ENCODE data around the gene CSH1.
"Not testable (repeated sequence)": the region's sequence is repeated elsewhere in the genome, so short reads cannot be mapped to it uniquely, and the experiment has no call there.

The CSH1 gene

DNA sequence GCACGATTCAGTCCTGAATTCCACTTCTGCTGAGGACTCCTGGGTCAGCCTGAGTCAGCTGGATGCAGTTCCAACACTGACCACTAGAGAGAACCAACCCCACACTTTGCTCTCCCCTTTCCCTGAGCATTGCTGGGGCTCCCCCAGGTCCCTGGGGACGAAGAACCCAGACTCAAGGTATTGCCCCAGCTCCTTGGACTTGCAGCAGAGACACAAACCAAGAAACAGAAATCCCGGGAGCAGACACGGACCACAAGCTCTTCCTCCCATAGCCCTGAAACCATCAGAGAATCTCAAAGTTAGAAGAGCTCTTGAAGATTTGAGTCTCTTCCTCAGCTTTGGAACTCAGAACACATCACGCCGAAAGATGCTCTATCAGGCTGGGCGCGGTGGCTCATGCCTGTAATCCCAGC, 22.9 kb upstream of the CSH1 start:
- no peak overlapping the region for H3K9ac ChIP-seq (ENCODE audit: insufficient read length)
- no peaks in the 10 kb centered on the region for H3K9me3 ChIP-seq (ENCODE audit: low read depth, low read length)
- no peak overlapping the region for H3K27ac ChIP-seq
- peak; percentile 3 for DNase-seq (ENCODE audit: low read depth, low spot score)
- TF ChIP-seq POLR2AphosphoS5 (IDR thresholded peaks at IDR 0.05; ENCODE audit: borderline replicate concordance, low read depth, low read length) (no peak), EZH2 (IDR thresholded peaks at IDR 0.05) (no peak), FOXP2 (optimal IDR thresholded peaks at IDR 0.05; ENCODE audit: control extremely low read depth, extremely low read length, insufficient read depth) (no peak)
- H3K36me3 ChIP-seq (ENCODE audit: insufficient read depth, low read length) = no peaks in the 10 kb centered on the region
- no peak overlapping the region for H3K4me3 ChIP-seq

DNA sequence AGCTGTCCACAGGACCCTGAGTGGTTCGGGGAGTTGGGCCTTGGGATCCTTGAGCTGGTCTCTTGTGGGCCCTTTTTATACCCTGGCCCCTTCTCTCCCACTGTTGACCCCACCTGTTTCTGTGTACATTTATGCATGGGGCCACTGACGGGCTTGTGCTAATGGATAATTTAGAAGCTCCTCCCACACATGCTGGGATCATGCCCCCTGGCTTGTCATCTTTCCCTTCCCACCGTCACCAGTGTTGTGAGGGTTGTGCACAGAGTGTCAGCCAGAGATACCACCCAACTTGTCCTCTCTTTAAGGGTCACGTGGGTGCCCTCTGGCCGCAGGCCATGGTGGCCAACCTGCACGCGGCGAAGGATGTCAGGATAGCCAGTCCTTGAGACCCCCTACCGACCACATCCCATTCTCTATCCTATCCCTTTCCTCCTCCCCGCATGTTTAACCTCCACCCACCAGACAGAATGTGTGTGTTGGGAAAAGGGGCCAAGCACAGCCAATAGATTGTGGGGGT, 22.5 kb upstream of the CSH1 start, which contains the start of gene GH1:
GH1 (minus strand) TSS at position 51 of the 517 bp plus-strand sequence. CDS start 63 bp downstream, outside the sequence.
- H3K9ac ChIP-seq (ENCODE audit: insufficient read length); H3K4me3 ChIP-seq; DNase-seq (ENCODE audit: low read depth, low spot score); H3K36me3 ChIP-seq (ENCODE audit: insufficient read depth, low read length); H3K27ac ChIP-seq; H3K9me3 ChIP-seq (ENCODE audit: low read depth, low read length): not testable (repeated sequence)

DNA sequence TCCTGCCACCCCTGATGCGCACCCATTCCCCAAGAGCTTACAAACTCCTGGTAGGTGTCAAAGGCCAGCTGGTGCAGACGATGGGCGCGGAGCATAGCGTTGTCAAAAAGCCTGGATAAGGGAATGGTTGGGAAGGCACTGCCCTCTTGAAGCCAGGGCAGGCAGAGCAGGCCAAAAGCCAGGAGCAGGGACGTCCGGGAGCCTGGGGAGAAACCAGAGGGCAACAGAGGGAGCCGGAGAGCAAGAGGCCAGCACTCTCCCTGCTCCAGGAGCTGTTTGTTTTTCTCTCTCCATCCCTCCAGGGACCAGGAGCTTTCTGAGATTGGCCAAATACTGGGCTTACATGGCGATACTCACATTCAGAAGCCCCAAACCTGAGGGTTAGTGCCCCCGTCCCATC, 21.9 kb upstream of the CSH1 start:
- no peaks in the 10 kb centered on the region for H3K9me3 ChIP-seq (ENCODE audit: low read depth, low read length)
- no peak for TF ChIP-seq POLR2AphosphoS5 (IDR thresholded peaks at IDR 0.05; ENCODE audit: borderline replicate concordance, low read depth, low read length)
- no peak for TF ChIP-seq EZH2 (IDR thresholded peaks at IDR 0.05)
- TF ChIP-seq FOXP2 (optimal IDR thresholded peaks at IDR 0.05; ENCODE audit: control extremely low read depth, extremely low read length, insufficient read depth) = no peak
- H3K36me3 ChIP-seq (ENCODE audit: insufficient read depth, low read length) = no peaks in the 10 kb centered on the region
- H3K27ac ChIP-seq = no peak overlapping the region
- H3K4me3 ChIP-seq = no peak overlapping the region
- DNase-seq (ENCODE audit: low read depth, low spot score) = no peak
- H3K9ac ChIP-seq (ENCODE audit: insufficient read length) = no peak overlapping the region

DNA sequence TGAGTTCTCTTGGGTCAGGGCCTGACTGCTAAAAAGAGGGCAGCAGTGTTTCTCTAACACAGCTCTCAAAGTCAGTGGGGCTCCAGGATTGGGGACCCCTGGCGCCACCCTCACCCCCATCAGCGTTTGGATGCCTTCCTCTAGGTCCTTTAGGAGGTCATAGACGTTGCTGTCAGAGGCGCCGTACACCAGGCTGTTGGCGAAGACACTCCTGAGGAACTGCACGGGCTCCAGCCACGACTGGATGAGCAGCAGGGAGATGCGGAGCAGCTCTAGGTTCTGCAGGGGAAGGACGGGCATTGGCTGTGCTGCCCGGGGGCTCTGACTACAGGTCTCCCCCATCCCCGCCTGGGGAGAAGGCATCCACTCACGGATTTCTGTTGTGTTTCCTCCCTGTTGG, 21.3 kb upstream of the CSH1 start:
- no peak overlapping the region for H3K9ac ChIP-seq (ENCODE audit: insufficient read length)
- H3K4me3 ChIP-seq = no peak overlapping the region
- no peaks in the 10 kb centered on the region for H3K36me3 ChIP-seq (ENCODE audit: insufficient read depth, low read length)
- no peak for TF ChIP-seq EZH2 (IDR thresholded peaks at IDR 0.05)
- TF ChIP-seq POLR2AphosphoS5 (IDR thresholded peaks at IDR 0.05; ENCODE audit: borderline replicate concordance, low read depth, low read length) = no peak
- TF ChIP-seq FOXP2 (optimal IDR thresholded peaks at IDR 0.05; ENCODE audit: control extremely low read depth, extremely low read length, insufficient read depth) = no peak
- no peak for DNase-seq (ENCODE audit: low read depth, low spot score)
- H3K27ac ChIP-seq = no peak overlapping the region
- H3K9me3 ChIP-seq (ENCODE audit: low read depth, low read length) = no peaks in the 10 kb centered on the region

DNA sequence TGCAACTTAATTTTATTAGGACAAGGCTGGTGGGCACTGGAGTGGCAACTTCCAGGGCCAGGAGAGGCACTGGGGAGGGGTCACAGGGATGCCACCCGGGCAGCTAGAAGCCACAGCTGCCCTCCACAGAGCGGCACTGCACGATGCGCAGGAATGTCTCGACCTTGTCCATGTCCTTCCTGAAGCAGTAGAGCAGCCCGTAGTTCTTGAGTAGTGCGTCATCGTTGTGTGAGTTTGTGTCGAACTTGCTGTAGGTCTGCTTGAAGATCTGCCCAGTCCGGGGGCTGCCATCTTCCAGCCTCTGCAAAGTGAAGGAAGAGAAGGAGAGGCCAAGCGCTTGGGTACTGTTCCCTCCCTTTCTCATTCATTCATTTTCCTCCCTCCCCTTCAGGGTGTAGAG, 20.8 kb upstream of the CSH1 start:
- H3K9ac ChIP-seq (ENCODE audit: insufficient read length); H3K4me3 ChIP-seq; H3K36me3 ChIP-seq (ENCODE audit: insufficient read depth, low read length); H3K9me3 ChIP-seq (ENCODE audit: low read depth, low read length); DNase-seq (ENCODE audit: low read depth, low spot score); H3K27ac ChIP-seq: not testable (repeated sequence)

DNA sequence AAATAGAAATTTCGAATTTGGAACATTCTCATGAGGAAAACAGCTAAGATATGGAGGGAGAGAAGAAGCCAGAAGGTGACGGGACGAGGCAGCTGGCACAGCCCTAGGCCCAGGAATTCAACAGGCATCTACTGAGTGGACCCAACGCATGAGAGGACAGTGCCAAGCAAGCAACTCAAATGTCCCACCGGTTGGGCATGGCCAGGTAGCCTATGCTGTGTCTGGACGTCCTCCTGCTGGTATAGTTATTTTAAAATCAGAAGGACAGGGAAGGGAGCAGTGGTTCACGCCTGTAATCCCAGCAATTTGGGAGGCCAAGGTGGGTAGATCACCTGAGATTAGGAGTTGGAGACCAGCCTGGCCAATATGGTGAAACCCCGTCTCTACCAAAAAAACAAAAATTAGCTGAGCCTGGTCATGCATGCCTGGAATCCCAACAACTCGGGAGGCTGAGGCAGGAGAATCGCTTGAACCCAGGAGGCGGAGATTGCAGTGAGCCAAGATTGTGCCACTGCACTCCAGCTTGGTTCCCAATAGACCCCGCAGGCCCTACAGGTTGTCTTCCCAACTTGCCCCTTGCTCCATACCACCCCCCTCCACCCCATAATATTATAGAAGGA, 20.3 kb upstream of the CSH1 start:
- H3K27ac ChIP-seq = no peak overlapping the region

DNA sequence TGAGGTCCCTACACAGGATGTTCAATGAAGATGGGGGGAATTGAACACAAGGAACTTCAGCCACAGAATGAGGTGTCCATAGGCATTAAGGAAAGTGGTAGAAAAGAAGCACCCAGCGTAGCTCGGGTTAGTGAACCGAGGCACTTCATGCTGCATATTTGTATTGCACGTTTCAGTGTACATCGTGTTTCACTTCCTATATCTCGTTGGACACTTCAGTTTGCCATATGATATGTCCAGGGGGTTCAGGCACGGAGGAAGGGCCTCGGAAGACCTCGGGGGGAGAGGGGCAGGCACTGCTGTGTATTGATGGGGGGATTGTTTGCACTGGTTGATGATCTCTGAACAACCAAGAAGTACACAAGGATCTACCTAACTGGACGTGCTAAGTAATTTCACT, 19.4 kb upstream of the CSH1 start:
- H3K36me3 ChIP-seq (ENCODE audit: insufficient read depth, low read length); DNase-seq (ENCODE audit: low read depth, low spot score); H3K27ac ChIP-seq; H3K4me3 ChIP-seq; H3K9me3 ChIP-seq (ENCODE audit: low read depth, low read length); H3K9ac ChIP-seq (ENCODE audit: insufficient read length): not testable (repeated sequence)

More for the DNA sequence above, 20.3 kb upstream of the CSH1 start:
- DNase-seq (ENCODE audit: low read depth, low spot score) = no peak
- TF ChIP-seq POLR2AphosphoS5 (IDR thresholded peaks at IDR 0.05; ENCODE audit: borderline replicate concordance, low read depth, low read length) (no peak), EZH2 (IDR thresholded peaks at IDR 0.05) (no peak), FOXP2 (optimal IDR thresholded peaks at IDR 0.05; ENCODE audit: control extremely low read depth, extremely low read length, insufficient read depth) (no peak)
- no peak overlapping the region for H3K9ac ChIP-seq (ENCODE audit: insufficient read length)
- no peaks in the 10 kb centered on the region for H3K9me3 ChIP-seq (ENCODE audit: low read depth, low read length)
- H3K36me3 ChIP-seq (ENCODE audit: insufficient read depth, low read length) = no peaks in the 10 kb centered on the region
- H3K4me3 ChIP-seq = no peak overlapping the region

DNA sequence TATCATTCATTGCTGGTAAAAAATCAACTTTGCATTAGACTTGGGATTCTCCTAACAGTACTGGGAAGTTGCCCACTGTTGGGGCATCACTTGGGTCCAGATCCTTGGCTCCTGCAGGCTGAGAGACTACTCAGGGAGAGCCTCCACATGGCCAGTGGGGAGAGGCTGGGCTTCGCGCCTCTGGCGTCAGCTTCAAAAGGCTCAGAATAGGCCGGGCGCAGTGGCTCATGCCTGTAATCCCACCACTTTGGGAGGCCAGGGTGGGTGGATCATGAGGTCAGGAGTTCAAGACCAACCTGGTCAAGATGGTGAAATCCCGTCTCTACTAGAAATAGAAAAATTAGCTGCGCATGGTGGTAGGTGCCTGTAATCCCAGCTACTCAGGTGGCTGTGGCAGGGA, 18.1 kb upstream of the CSH1 start:
- H3K9me3 ChIP-seq (ENCODE audit: low read depth, low read length) = no peaks in the 10 kb centered on the region
- TF ChIP-seq EZH2 (IDR thresholded peaks at IDR 0.05) (no peak), FOXP2 (optimal IDR thresholded peaks at IDR 0.05; ENCODE audit: control extremely low read depth, extremely low read length, insufficient read depth) (no peak), POLR2AphosphoS5 (IDR thresholded peaks at IDR 0.05; ENCODE audit: borderline replicate concordance, low read depth, low read length) (no peak)
- H3K9ac ChIP-seq (ENCODE audit: insufficient read length) = no peak overlapping the region
- no peak overlapping the region for H3K4me3 ChIP-seq
- no peak overlapping the region for H3K27ac ChIP-seq
- no peak for DNase-seq (ENCODE audit: low read depth, low spot score)
- H3K36me3 ChIP-seq (ENCODE audit: insufficient read depth, low read length) = no peaks in the 10 kb centered on the region

DNA sequence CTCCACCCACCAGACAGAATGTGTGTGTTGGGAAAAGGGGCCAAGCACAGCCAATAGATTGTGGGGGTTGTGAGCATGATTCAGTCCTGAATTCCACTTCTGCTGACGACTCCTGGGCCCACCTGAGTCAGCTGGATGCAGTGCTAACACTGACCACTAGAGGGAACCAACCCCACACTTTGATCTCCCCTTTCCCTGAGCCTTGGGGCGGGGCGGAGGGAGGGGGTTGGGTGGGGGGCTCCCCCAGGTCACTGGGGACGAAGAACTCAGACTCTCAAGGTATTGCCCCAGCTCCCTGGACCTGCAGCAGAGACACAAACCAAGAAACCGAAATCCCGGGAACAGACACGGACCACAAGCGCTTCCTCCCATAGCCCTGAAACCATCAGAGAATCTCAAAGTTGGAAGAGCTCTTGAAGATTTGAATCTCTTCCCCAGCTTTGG, 15.3 kb upstream of the CSH1 start:
- no peaks in the 10 kb centered on the region for H3K9me3 ChIP-seq (ENCODE audit: low read depth, low read length)
- no peak overlapping the region for H3K9ac ChIP-seq (ENCODE audit: insufficient read length)
- H3K36me3 ChIP-seq (ENCODE audit: insufficient read depth, low read length) = no peaks in the 10 kb centered on the region
- no peak overlapping the region for H3K4me3 ChIP-seq
- TF ChIP-seq FOXP2 (optimal IDR thresholded peaks at IDR 0.05; ENCODE audit: control extremely low read depth, extremely low read length, insufficient read depth) = no peak
- no peak for DNase-seq (ENCODE audit: low read depth, low spot score)
- H3K27ac ChIP-seq = no peak overlapping the region

Data from SK-N-MC (cell line).